ENCODE measurements around the gene CDH11.

The CDH11 gene

DNA sequence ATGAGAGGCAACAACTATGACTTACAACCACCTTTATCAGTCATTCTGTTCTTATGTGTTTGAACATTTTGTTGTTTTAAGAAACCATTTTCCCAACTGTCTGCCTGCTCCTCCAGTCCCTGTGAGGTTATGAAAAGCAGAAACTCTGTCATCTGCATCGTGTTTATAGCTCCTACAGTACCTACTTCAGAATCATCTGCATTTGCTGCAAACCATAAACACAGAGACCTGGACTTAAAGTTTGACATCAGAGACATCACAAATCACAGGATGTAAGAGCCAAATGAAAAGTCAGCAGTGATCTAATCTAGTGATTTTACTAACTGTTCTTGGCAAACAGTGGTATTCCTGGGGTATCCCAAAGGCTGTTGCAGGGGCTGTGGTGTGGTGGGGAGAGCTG lies 55.2 kb downstream of the CDH11 start:
- no peak for TF ChIP-seq FOXP2 (optimal IDR thresholded peaks at IDR 0.05; ENCODE audit: borderline replicate concordance, extremely low read depth, extremely low read length, insufficient read depth)
- TF ChIP-seq, protein P1, sequence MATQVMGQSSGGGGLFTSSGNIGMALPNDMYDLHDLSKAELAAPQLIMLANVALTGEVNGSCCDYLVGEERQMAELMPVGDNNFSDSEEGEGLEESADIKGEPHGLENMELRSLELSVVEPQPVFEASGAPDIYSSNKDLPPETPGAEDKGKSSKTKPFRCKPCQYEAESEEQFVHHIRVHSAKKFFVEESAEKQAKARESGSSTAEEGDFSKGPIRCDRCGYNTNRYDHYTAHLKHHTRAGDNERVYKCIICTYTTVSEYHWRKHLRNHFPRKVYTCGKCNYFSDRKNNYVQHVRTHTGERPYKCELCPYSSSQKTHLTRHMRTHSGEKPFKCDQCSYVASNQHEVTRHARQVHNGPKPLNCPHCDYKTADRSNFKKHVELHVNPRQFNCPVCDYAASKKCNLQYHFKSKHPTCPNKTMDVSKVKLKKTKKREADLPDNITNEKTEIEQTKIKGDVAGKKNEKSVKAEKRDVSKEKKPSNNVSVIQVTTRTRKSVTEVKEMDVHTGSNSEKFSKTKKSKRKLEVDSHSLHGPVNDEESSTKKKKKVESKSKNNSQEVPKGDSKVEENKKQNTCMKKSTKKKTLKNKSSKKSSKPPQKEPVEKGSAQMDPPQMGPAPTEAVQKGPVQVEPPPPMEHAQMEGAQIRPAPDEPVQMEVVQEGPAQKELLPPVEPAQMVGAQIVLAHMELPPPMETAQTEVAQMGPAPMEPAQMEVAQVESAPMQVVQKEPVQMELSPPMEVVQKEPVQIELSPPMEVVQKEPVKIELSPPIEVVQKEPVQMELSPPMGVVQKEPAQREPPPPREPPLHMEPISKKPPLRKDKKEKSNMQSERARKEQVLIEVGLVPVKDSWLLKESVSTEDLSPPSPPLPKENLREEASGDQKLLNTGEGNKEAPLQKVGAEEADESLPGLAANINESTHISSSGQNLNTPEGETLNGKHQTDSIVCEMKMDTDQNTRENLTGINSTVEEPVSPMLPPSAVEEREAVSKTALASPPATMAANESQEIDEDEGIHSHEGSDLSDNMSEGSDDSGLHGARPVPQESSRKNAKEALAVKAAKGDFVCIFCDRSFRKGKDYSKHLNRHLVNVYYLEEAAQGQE (IDR thresholded peaks at IDR 0.05; ENCODE audit: insufficient read depth in 1 of 2, low read depth in 2 of 2, low read length in 2 of 2) = no peak
- no peak for TF ChIP-seq TAF1 (IDR thresholded peaks at IDR 0.05; ENCODE audit: borderline replicate concordance, insufficient read depth, low read length)
- TF ChIP-seq POLR2AphosphoS5 (IDR thresholded peaks at IDR 0.05; ENCODE audit: low read depth, low read length) = no peak
- TF ChIP-seq SIN3A (IDR thresholded peaks at IDR 0.05; ENCODE audit: borderline replicate concordance, insufficient read depth, low read length) = no peak

DNA sequence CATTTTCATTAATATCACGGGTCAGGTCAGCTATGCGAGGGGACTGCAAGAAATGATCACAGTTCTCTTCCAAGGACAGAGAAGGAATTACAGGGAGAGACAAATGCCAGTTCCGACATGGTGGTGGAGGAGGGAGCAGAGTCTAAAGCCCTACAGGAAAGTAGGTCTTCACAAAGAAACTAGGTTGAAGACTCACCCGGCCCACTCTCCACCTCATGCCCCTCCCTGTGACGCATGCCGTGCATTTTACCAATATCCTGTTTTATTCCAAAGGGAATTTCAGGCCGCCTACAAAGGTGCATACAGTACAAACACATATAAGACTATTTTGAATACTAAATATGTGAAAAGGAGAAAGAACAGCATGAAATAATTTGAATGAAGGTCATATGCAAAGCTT lies 56.8 kb downstream of the CDH11 start:
- no peak for TF ChIP-seq POLR2AphosphoS5 (IDR thresholded peaks at IDR 0.05; ENCODE audit: low read depth, low read length)
- no peak for TF ChIP-seq FOXP2 (optimal IDR thresholded peaks at IDR 0.05; ENCODE audit: borderline replicate concordance, extremely low read depth, extremely low read length, insufficient read depth)
- TF ChIP-seq SIN3A (IDR thresholded peaks at IDR 0.05; ENCODE audit: borderline replicate concordance, insufficient read depth, low read length) = no peak
- TF ChIP-seq TAF1 (IDR thresholded peaks at IDR 0.05; ENCODE audit: borderline replicate concordance, insufficient read depth, low read length) = no peak
- TF ChIP-seq, protein P1 (IDR thresholded peaks at IDR 0.05; ENCODE audit: insufficient read depth in 1 of 2, low read depth in 2 of 2, low read length in 2 of 2) = no peak

DNA sequence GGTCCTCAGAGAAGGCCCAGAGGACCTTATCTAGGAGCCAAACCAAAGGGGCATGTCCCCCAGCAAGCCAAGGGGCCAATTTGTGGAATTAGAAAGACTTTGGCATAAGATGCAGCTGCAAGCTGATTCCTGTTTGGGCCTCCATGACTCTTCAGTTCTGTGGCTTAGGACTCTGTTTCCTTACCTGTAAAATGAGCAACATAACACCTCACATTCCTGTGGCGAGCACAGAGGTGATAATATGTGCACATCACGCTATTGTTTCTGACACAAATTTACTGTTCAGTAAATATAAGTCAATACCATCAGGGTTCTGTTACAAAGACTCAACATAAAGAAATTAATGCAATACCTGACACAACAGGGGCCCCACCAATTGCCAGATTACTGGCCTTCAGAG lies 57.7 kb downstream of the CDH11 start:
- TF ChIP-seq TAF1 (IDR thresholded peaks at IDR 0.05; ENCODE audit: borderline replicate concordance, insufficient read depth, low read length) (no peak), POLR2AphosphoS5 (IDR thresholded peaks at IDR 0.05; ENCODE audit: low read depth, low read length) (no peak), SIN3A (IDR thresholded peaks at IDR 0.05; ENCODE audit: borderline replicate concordance, insufficient read depth, low read length) (no peak), FOXP2 (optimal IDR thresholded peaks at IDR 0.05; ENCODE audit: borderline replicate concordance, extremely low read depth, extremely low read length, insufficient read depth) (no peak)
- TF ChIP-seq, protein P1 (IDR thresholded peaks at IDR 0.05; ENCODE audit: insufficient read depth in 1 of 2, low read depth in 2 of 2, low read length in 2 of 2) = no peak

DNA sequence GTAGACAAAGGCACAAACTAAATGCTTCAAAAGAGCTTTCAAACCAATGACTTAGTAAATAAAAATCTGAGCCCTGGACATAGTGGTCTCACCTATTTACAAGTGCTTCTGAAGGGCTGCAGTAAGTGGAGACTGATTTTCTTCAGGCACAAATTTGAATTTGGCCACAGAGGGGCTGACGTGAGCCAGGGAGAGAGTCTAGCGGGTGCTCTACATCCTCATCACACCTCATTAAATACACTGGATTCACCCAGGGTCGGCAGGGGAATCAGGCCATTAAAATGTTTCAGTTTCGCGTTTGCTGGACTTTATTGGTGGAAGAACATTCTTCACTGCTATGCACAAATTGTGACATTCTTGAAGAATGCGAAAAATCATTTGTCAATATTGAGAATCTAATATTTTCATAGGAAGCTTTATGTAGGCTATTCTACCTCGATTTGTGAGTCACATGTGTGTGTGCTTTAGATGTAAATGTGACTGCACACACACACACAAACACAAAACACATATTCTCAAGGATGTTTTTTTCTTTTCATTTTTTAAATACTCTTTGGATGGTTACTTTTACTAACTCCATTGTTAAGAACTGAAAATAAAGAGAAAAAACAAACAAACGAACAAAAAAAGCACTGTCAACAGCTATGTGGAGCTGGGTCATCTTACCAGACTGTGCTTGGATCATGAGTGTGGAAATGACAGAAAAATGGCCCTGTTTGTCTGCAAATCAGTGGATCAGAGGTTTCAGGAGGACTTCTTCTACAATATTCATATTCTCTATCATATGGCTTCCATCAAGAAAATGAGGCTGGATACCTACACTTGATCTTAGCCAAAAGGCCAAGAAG lies 58.9 kb downstream of the CDH11 start:
- no peak for TF ChIP-seq POLR2AphosphoS5 (IDR thresholded peaks at IDR 0.05; ENCODE audit: low read depth, low read length)
- TF ChIP-seq TAF1 (IDR thresholded peaks at IDR 0.05; ENCODE audit: borderline replicate concordance, insufficient read depth, low read length) = no peak
- TF ChIP-seq, protein P1 (IDR thresholded peaks at IDR 0.05; ENCODE audit: insufficient read depth in 1 of 2, low read depth in 2 of 2, low read length in 2 of 2) = no peak
- no peak for TF ChIP-seq FOXP2 (optimal IDR thresholded peaks at IDR 0.05; ENCODE audit: borderline replicate concordance, extremely low read depth, extremely low read length, insufficient read depth)
- no peak for TF ChIP-seq SIN3A (IDR thresholded peaks at IDR 0.05; ENCODE audit: borderline replicate concordance, insufficient read depth, low read length)

All from PFSK-1 (cell line).